ENCODE data around the gene KIF17.
"Not testable (repeated sequence)": the region's sequence is repeated elsewhere in the genome, so short reads cannot be mapped to it uniquely, and the experiment has no call there.

KIF17 gene

GRCh38 chr1:20685099-20685662, 32.6 kb downstream of the KIF17 start:
- DNase-seq: no peak

- DNase-seq: no peak
Measured at GRCh38 chr1:20684651-20685050, 33.2 kb downstream of the KIF17 start.

- no peak for DNase-seq
Measured at GRCh38 chr1:20684050-20684620, 33.7 kb downstream of the KIF17 start.

DNA sequence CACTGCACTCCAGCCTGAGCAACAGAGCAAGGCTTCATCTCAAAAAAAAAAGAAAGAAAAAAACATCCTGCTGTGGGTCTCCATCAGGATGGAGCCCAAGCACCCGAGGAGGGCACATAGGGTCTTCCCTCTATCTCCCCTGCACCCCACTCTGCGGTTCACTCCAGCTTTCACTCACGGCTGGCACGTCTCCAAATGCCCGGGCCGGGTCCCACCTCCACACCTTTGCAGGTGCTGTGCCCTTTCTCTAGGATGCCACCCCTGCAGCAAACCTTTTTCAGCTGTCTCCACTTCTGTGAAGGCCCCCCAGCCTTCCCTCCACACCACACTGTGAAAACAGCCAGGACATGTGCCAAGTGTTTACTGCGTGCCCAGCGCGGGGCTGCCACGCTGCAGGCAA, 34.2 kb downstream of the KIF17 start:
- no peak for DNase-seq

GRCh38 chr1:20682571-20683236, 35.1 kb downstream of the KIF17 start:
- DNase-seq: no peak

- no peak for DNase-seq
Measured at GRCh38 chr1:20681999-20682398, 35.8 kb downstream of the KIF17 start.

DNA sequence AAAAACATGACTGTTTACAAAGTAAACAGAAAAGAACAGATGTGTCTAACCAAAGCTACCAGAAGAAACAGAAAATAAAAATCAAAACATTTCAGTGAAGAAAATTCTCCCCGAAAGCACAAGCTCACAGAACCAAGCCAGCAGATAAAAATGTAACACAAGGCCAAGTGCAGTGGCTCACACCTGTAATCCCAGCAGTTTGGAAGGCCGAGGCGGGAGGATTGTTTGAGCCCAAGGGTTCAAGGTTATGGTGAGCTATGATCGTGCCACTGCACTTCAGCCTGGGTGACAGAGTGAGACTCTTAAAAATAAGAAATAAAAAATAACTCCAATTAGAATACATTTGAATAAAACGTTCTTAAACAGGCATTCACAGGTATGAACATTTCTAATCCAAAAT, 37.5 kb downstream of the KIF17 start:
- DNase-seq: no peak

DNA sequence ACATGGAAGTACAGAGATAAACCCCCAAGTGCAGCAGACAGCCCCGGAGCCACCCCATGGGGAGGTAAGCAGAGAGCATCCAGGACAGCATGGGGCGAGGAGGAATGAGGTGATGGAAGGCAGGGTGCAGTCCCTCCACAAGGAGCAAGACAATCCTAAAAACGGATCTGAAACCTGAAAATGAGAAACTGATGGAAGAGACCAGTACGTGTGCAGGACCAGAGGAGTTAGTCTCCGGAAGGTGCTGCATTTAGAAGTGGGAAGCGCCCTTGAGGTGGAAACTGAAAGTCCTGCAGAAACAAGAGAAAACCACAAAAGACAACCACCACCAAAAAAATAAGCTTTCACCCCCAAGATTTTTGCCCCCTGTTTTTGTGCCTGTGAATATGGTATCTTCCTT, 39.2 kb downstream of the KIF17 start:
- no peak for DNase-seq

- not testable (repeated sequence) for DNase-seq
Measured at GRCh38 chr1:20673626-20674025, 44.2 kb downstream of the KIF17 start.

DNA sequence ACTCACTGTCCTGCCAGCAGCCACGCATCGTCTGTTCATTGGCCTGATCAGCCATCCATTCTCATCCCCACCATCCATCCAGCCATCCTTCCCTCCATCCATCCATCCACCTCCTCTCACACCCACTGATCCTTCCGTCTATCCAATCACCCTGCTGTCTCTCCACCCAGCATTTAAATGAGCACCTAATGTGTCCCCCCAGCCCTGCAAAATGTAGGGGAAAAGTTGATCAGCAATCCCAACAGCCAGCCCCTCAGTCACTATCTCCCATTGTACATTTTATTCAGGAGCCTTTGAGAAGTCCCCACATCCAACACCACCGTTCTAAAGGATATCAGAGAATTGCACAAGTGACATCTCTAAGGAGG, 45.6 kb downstream of the KIF17 start:
- no peak for DNase-seq

GRCh38 chr1:20670936-20671335, 46.9 kb downstream of the KIF17 start:
- DNase-seq: no peak

DNA sequence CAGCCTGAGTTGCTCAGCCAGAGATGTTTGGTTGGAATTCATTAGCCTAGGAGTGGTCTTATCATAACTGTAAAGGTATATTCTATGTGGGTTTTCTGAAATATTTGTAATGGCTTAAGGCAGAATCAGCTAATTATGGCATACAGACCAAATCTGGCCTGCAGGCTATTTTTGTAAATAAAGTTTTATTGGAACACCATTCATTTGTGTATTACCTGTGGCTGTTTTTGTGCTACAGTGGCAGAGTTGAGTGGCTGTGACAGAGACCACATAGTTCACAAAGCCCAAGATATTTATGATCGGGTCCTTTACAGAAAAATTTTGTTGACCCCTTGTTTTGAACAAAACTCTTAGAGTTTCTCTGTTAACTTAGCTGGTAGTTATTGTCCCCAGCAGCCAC, 49.2 kb downstream of the KIF17 start:
- no peak for DNase-seq

- DNase-seq: peak; percentile 39
Measured at GRCh38 chr1:20666804-20667203, 51.0 kb downstream of the KIF17 start.

DNA sequence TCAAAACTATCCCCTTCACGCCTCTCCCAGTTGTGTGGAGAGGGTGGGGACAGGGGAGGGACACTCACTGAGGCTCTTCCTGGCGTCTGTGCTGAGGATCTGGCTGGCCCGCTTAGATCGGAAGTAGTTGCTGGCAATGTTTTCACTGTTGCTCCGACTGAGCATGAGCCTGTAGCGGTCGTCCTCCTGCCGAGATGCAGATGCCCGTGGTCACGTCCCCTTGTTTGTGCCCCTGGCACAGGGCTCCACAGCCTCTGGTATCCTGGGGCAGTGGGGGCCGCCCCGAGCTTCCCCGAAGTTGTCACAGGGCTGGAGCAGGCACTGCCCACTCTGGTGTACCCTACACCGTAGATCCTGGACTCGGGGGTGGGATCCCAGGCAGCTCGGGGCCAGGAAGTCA, 51.7 kb downstream of the KIF17 start:
- DNase-seq: no peak

DNA sequence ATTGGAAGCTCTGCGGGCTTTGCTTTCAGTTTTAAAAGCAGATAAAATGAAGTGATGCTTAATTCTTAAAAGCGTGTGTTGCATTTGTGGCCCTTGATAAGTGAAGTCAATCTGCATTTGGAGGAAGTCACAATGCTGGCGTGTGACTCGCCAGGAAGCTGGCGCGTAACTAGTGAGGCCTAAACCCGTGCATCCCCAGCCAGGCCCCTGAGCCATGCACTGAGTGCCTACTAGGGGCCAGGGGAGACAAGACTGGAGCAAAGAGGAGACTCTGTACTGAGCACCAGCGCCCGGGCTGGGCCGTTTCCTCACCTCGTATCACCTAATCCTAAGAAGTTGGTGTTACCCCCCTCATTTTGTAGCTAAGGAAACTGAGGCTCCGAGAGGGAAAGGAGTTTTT, 52.1 kb downstream of the KIF17 start:
- no peak for DNase-seq

DNA sequence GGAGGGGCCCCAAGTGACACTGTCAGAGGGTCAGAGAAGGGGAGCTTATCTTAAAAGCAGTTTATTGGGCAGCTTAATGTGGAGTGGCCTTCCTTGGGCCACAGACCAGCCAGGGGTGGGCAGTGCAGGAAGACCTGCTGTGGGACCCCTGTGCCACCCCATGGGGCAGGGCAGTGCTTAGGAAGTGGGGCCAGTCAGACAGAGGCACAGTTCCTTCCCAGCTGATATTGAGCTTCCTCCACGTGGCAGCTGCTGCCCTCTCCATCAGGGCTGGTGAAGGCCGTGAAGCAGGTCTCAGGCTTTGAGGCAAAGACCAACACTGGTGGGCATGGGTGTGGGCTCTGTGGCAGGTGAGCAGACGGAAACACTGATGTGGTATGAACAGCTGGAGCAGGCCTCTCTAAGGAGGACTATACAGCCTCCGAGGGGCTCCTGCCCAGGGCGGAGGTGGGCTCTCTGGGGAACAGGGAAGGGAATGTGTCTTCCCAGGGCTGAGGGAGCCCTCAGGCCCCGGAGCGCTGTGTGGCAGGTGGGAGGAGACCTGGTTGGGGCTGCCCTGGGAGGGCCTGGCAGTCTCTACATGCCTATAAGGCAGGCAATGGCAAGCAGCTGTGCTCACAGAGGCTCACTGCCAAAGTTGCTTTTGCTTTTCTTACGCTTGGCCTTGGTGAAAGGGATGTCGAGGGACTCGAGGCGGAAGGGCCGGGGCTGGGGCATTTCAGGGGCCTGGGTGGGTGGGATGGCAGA, 53.7 kb downstream of the KIF17 start:
- DNase-seq: no peak

GRCh38 chr1:20663365-20663764, 54.4 kb downstream of the KIF17 start:
- no peak for DNase-seq

- no peak for DNase-seq
Measured at GRCh38 chr1:20662110-20662475, 55.7 kb downstream of the KIF17 start.

- DNase-seq: peak; percentile 91
Measured at GRCh38 chr1:20661207-20662109, 56.3 kb downstream of the KIF17 start, which contains the start of gene DDOST. DDOST (minus strand) TSS chr1:20661369; CDS start chr1:20661350, 19 bp downstream.

- DNase-seq: no peak
Measured at GRCh38 chr1:20660847-20661206, 57.0 kb downstream of the KIF17 start.

DNA sequence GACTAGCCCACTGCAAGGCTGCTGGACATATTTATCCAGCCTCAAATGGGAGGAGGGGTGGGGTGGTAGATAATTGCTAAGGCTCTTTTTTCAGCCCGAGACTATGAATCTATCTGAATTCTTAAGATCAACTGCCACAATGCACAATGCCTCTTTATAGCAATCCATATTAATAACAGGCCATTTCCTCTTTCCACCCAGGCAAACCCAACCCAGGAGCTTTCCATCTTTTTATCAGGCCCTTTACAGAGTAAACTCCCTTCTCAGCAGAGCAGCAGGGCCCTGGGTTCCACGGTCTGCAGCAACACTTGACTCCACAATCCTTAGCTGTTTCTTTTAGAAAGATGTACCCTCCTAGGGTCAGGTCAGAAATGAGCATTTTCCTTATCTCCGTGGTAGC, 57.4 kb downstream of the KIF17 start:
- no peak for DNase-seq

DNA sequence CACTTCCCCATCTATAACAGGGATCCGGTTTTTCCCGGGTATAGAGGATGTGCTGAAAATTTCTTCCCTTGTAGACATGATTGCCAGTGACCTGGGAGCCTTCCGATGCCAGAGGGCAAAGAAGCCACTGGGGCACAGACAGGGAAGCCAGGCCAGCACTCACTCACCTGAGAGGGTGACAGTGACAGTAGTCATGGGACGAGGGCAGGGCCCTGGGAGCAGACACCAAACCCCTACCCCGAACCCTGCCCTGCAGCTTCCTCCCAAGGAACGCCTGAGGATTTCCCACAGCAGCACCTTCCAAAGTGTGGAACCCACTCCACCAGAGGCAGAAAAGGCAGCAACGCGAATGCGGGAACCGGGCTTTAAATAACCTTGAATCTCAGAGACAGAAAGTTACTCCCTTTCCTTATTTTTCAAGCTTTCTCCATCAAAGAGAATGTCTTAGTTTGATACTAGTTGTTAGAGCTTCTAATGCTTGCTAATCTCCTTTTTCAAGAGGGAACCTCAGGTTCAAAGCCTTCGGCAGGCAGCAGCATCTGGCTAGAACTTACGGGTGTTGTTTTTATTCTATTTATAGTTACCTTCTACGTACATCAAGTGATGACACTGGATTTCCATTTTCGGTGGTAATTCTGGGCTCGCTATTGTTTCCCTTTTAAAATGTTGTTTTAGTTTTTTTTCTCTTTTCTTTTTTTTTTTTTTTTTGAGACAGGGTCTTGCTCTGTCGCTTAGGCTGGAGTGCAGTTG, 59.5 kb downstream of the KIF17 start:
- no peak for DNase-seq

Measured in activated CD4-positive, CD25-positive, alpha-beta regulatory T cell treated with anti-CD3 and anti-CD28 coated beads, Interleukin-2, amount 50 U/mL, for 72 hours (primary cell).